Heart left ventricle (tissue), 16 donors: ENCODE measurements around the gene PTPRK. TPM values are rescaled to one million over a fixed set of nuclear protein-coding genes. Genes with fewer than 3 reads are reported as not detected.

Experiments
- ATAC-seq, 4 donors: fragments of 200-7000 bp; cut with Tn5 transposase; one replicate each; pipeline ENCODE4 v1.9.1; 2020 to 2022; ENCODE audit warnings: moderate library complexity in 4 of 4, mild to moderate bottlenecking in 3 of 4, moderate number of reproducible peaks in 1 of 4
- DNase-seq, 5 donors: peaks; one replicate each; pipeline ENCODE4 v3.0.0-alpha.2; 2020
- H3K27ac ChIP-seq, 12 donors: fragments of 200-600 bp; sonication (generic) in 4 of 12; one replicate each; pipeline versions ENCODE4 v1.5.0 to v1.8.0; 2016 to 2022; ENCODE audit warnings: mild to moderate bottlenecking in 2 of 12
- H3K27me3 ChIP-seq, 9 donors: fragments of 200-600 bp; sonication (generic) in 2 of 9; one replicate each; pipeline versions ENCODE4 v1.5.1 to v1.8.0; 2016 to 2022; ENCODE audit warnings: mild to moderate bottlenecking in 3 of 9
- H3K36me3 ChIP-seq, 9 donors: fragments of 200-600 bp; sonication (generic) in 2 of 9; one replicate each; pipeline versions ENCODE4 v1.5.0 to v1.8.0; 2018 to 2022; ENCODE audit warnings: mild to moderate bottlenecking in 2 of 9
- H3K4me1 ChIP-seq, 12 donors: fragments of 200-600 bp; sonication (generic) in 4 of 12; one replicate each; pipeline versions ENCODE4 v1.5.0 to v1.8.0; 2016 to 2022; ENCODE audit warnings: mild to moderate bottlenecking in 3 of 12
- H3K4me3 ChIP-seq, 12 donors: fragments of 200-600 bp; sonication (generic) in 4 of 12; one replicate each; pipeline versions ENCODE4 v1.5.0 to v1.8.0; 2017 to 2022; ENCODE audit warnings: mild to moderate bottlenecking in 9 of 12, moderate library complexity in 4 of 12
- H3K9me3 ChIP-seq, 12 donors: fragments of 200-600 bp; sonication (generic) in 4 of 12; one replicate each; pipeline versions ENCODE4 v1.5.0 to v1.8.0; 2016 to 2022; ENCODE audit warnings: mild to moderate bottlenecking in 1 of 12
- POLR2A ChIP-seq, 2 donors: fragments of 450-650 bp; IDR thresholded peaks; one replicate each; pipeline ENCODE4 v1.6.1; 2017; ENCODE audit warnings: antibody characterized with exemption in 2 of 2, mild to moderate bottlenecking in 2 of 2, moderate library complexity in 2 of 2
- WGBS, 4 donors: extraction: QIAGEN DNeasy Blood & Tissue Kit in 2 of 4; methylation state at CpG; one replicate each; pipeline versions ENCODE4 v1.1.5 to v1.1.7; 2013 to 2018; 5-methylcytosine and 5-hydroxymethylcytosine counted together
- intact Hi-C, 10 donors: fragments of 100-400 bp; cut with DNase I; formaldehyde crosslinking; loops; one replicate each; pipeline versions ENCODE4 v1.11.1 to v1.14.2; 2022
- polyA plus RNA-seq, 2 donors: library from polyadenylated mRNA; stranded (reverse); fragments of 200-250 nt; gene quantifications; one replicate each; pipeline ENCODE4 v1.2.3, GENCODE V29; 2013
- total RNA-seq, 9 donors: library from RNA; depleted of rRNA in 2 of 9; stranded (reverse); fragments of >200 nt in 2 of 9; fragmentation: NEBNext Ultra II Directional in 3 of 9; extraction: Animal tissue kit (Norgen Biotek cat#: 25700) in 3 of 9; gene quantifications; one replicate each; pipeline versions ENCODE4 v1.1.0 to v1.2.4, GENCODE V29; 2016 to 2023
- TF ChIP-seq, protein P1 (sequence below), 12 donors: fragments of 200-600 bp; sonication (generic) in 4 of 12; IDR thresholded peaks; one replicate each; pipeline versions ENCODE4 v1.5.0 to v1.8.0; 2018 to 2022; ENCODE audit warnings: antibody characterized with exemption in 12 of 12, mild to moderate bottlenecking in 5 of 12
- donor health status: ischemic (EF 13 %, LVEDD 7.1; RV severe dilation, severe dysfunction).
- donor health status: healthy with polysubstance abuse.
- donor health status: DM: no; HTN: yes; CAD: no.
- donor health status: DM: no; HTN: no; CAD: no.
- donor health status: ischemic (EF 25% LVEDD 6.9; RV normal size, moderate dysfunction).
- donor health status: ischemic (EF 25% LVEDD 5.7; RV mildly dilated, moderate dysfunction).
- donor health status: healthy.
- donor health status: DM: yes; HTN: yes; CAD: no.
- donor health status: ischemic (EF 35%, LVEDD 5.7; RV mildly dilated, moderate dysfunction).
- donor health status: nonischemic (EF 11% LVEDD 7.7; RV severe dilation, severe dysfunction).
- donor health status: DM: yes; HTN: yes; CAD: no.
- donor health status: PGD.
- donor health status: ischemic (EF 29% LVEDD 5.4; RV normal size, mild dysfunction).
- donor health status: nonischemic (EF 23%, LVEDD 6.1; RV moderate dilation, normal function).

The PTPRK gene
- total and polyA plus RNA-seq, 11 donors = 5.4 to 50.8 (median 38.5) TPM

DNA sequence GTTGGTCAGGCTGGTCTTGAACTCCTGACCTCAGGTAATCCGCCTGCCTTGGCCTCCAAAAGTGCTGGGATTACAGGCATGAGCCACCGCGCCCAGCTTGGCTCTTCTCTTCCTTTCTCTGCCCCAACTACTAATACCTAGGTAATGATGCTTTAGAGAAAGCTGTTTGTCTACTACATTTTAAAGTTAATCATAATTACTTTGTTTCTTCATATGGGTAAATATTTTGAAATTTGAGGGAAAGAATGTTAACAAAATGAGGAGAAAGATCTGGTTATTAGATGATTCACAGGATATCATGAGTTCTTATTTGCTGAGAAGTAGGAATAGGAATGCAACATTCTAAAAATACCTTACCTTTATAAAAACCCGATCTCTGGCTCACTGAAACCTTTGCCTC, 18.4 kb upstream of the PTPRK start:
- 92 to 98% (median 94%) methylated on average over 4 of the region's 4 CpGs for WGBS, 4 donors
- intact Hi-C loops = loop anchor here in 1 of 10 donors (10.0 kb wide), 1 partner anchor 814 kb away; no protein-coding TSS in a partner anchor

DNA sequence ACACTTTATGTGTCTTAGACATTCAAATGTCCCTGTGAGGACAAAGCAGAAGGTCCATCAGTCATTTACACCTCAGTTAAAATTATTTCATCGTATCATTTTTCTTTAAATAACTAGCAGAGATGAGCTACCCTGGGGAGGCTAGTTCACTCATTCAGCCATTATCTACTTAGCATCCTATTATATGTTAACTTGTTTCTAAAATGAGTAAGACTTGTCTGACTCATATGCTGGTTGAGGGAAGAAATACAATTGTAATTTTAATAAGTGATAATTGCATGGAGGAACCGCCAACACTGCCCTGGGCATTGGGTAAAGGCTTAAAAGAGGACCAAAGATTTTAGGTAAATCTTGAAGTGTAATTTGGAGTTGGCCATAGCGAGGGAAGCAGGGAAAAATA, 12.4 kb upstream of the PTPRK start:
- DNase-seq (no peak), ATAC-seq (no peak)
- H3K4me3 ChIP-seq = no peak overlapping the region
- no peak overlapping the region for H3K27ac ChIP-seq
- 74 to 98% (median 94%) methylated on average over 3 of the region's 3 CpGs for WGBS, 4 donors
- H3K4me1 ChIP-seq = peaks cover 0 to 3% (median 0%) of the 10 kb centered on the region in 12 donors
- TF ChIP-seq, protein P1, sequence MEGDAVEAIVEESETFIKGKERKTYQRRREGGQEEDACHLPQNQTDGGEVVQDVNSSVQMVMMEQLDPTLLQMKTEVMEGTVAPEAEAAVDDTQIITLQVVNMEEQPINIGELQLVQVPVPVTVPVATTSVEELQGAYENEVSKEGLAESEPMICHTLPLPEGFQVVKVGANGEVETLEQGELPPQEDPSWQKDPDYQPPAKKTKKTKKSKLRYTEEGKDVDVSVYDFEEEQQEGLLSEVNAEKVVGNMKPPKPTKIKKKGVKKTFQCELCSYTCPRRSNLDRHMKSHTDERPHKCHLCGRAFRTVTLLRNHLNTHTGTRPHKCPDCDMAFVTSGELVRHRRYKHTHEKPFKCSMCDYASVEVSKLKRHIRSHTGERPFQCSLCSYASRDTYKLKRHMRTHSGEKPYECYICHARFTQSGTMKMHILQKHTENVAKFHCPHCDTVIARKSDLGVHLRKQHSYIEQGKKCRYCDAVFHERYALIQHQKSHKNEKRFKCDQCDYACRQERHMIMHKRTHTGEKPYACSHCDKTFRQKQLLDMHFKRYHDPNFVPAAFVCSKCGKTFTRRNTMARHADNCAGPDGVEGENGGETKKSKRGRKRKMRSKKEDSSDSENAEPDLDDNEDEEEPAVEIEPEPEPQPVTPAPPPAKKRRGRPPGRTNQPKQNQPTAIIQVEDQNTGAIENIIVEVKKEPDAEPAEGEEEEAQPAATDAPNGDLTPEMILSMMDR (IDR thresholded peaks at IDR 0.05) = no peak
- TF ChIP-seq POLR2A (IDR thresholded peaks at IDR 0.05) = no peak
- no peaks in the 10 kb centered on the region for H3K27me3 ChIP-seq
- H3K36me3 ChIP-seq = no peaks in the 10 kb centered on the region
- H3K9me3 ChIP-seq = no peaks in the 10 kb centered on the region
- intact Hi-C loops = loop anchor here in 1 of 10 donors (10.0 kb wide), 1 partner anchor 808 kb away; no protein-coding TSS in a partner anchor

More for the DNA sequence above, 18.4 kb upstream of the PTPRK start:
- ATAC-seq (no peak), DNase-seq (no peak)
- Histone ChIP-seq H3K4me3 (no peak overlapping the region), H3K4me1 (peaks cover 0 to 7% (median 0%) of the 10 kb centered on the region in 12 donors), H3K27ac (no peak overlapping the region), H3K27me3 (no peaks in the 10 kb centered on the region), H3K9me3 (no peaks in the 10 kb centered on the region), H3K36me3 (no peaks in the 10 kb centered on the region)
- TF ChIP-seq, protein P1 (IDR thresholded peaks at IDR 0.05) = no peak
- no peak for TF ChIP-seq POLR2A (IDR thresholded peaks at IDR 0.05)

DNA sequence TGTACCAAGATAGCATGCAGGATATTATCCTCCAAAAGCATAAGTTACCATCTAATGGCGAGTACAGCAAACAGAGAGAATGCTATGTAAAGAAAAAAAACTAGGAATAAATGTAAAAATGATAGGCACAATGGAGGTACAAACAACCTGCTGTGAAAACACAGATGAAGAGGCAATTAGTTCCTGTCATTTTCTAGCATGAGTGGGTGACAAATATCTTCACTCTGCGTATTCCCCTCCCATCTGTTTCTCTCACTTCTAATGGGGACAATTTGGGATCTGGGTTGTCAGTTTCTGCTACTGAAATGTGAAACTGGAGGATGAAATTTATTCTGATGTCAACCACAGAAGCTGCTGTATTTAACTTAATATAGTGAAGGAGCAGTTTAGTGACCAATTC, 11.7 kb upstream of the PTPRK start:
- no peak for DNase-seq
- Histone ChIP-seq H3K27ac (no peak overlapping the region), H3K4me1 (no peaks in the 10 kb centered on the region), H3K9me3 (no peaks in the 10 kb centered on the region), H3K4me3 (no peak overlapping the region), H3K27me3 (no peaks in the 10 kb centered on the region), H3K36me3 (no peaks in the 10 kb centered on the region)
- no peak for ATAC-seq
- TF ChIP-seq, protein P1 (IDR thresholded peaks at IDR 0.05) = no peak
- no peak for TF ChIP-seq POLR2A (IDR thresholded peaks at IDR 0.05)
- WGBS, 4 donors = 88 to 94% (median 92%) methylated on average over 2 of the region's 2 CpGs
- intact Hi-C loops = loop anchor here in 1 of 10 donors (10.0 kb wide), 1 partner anchor 807 kb away; no protein-coding TSS in a partner anchor

DNA sequence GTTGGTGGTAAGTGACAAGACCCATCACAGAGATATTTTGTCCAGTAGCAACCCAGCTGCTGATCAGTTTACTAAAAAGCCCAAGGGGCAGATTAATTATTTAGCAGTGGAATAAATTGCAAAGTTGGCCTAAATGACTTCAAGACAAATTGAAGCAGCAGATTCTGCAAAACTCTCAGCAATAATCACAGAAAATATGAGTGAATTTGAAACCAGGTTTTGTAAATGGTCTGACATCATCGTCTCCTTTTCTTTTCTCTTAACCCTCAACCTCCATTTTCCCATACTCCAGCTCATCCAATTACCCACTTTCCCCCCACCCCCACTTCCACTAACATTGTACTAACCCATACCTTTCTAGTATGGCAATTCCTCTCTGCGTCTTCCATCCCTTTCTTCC, 11.3 kb upstream of the PTPRK start:
- intact Hi-C loops = loop anchor here in 1 of 10 donors (10.0 kb wide), 1 partner anchor 807 kb away; no protein-coding TSS in a partner anchor
- H3K36me3 ChIP-seq = no peaks in the 10 kb centered on the region
- H3K27ac ChIP-seq = no peak overlapping the region
- TF ChIP-seq, protein P1 (IDR thresholded peaks at IDR 0.05) = no peak
- no peak for TF ChIP-seq POLR2A (IDR thresholded peaks at IDR 0.05)
- H3K4me1 ChIP-seq = no peaks in the 10 kb centered on the region
- no peak for DNase-seq
- H3K4me3 ChIP-seq = no peak overlapping the region
- no peak for ATAC-seq
- no peaks in the 10 kb centered on the region for H3K27me3 ChIP-seq
- no peaks in the 10 kb centered on the region for H3K9me3 ChIP-seq
- WGBS, 4 donors = 88 to 96% (median 94%) methylated on average over 2 of the region's 2 CpGs
